GM21825 (cell line): ENCODE measurements around the gene EIPR1.
"Not testable (repeated sequence)": the region's sequence is repeated elsewhere in the genome, so short reads cannot be mapped to it uniquely, and the experiment has no call there.

ENCODE experiments used
- ATAC-seq: cut with Tn5 transposase; IDR thresholded peaks from one replicate; pipeline ENCODE4 v1.9.1; 2021; ENCODE audit warnings: mild to moderate bottlenecking, moderate library complexity; ENCODE audit not compliant: unreplicated experiment

The EIPR1 gene

DNA sequence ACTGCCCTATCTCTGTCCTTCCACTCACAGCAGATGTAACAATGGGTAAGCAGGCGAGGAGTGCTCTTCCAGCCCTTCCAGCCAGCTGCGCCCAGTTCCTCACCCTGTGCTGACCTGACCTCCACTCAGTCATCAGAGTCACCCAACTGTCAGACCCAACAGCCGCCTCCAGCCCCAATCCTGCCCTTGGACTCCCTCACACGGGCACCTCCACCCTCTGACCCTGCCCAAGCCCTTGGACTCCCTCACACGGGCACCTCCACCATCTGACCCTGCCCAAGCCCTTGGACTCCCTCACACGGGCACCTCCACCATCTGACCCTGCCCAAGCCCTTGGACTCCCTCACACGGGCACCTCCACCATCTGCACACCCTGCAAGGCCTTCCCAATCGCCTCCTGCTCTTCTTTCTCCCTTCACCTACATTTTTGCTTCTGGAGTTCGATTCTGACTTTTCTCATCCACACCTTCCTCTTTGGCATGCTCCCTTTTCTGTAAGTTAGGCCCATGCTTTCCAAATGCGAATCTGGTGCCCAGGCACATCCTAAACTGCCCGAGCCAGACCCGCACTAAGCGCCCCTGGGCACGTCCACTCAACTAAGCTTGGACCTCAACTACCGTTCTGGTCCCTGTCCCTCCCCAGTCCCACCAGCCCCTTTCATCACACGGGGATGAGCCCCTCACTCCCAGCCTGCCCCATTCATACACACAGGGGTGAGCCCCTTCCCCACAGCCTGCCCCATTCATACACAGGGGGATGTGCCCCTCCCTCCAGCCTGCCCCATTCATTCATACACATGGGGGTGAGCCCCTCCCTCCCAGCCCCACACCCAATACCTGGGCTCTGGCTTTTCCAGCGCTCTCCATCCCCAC is 15.9 kb downstream of the EIPR1 start:
- ATAC-seq, result no peak

DNA sequence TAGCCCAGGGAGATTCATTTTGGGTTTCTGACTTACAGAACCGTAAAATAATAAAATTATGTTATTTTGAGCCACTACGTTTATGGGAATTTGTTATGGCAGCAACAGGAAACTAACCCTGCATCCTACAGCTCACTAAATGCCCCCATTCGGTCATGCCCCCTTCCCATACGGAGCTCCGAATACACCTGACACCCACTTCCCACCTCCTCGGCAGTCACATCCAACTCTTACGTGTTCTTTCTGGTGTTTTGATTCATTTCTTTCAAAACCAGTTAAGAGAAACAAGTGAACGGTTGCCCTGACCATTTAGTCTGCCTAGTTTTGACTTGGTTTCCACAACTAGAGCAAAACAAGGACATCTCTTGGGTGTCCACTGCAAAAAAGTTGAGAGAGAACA is 19.7 kb downstream of the EIPR1 start:
- ATAC-seq, result no peak

DNA sequence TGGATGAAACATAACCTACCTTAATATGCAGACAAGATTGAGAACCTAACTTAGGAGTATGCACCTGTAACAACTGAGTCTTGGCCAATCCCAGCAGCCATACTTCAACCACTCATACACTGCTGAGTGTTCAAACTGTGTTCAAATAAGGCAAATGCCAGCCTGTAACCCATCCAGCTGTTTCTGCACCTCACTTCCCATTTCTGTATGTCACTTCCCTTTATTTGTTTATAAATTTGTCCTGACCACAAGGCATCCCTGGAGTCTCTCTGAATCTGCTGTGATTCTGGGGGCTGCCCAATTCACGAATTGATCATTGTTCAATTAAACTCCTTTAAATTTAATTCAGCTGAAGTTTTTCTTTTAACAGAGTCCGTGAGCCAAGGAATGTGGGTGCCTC is 20.2 kb downstream of the EIPR1 start:
- not testable (repeated sequence) for ATAC-seq

DNA sequence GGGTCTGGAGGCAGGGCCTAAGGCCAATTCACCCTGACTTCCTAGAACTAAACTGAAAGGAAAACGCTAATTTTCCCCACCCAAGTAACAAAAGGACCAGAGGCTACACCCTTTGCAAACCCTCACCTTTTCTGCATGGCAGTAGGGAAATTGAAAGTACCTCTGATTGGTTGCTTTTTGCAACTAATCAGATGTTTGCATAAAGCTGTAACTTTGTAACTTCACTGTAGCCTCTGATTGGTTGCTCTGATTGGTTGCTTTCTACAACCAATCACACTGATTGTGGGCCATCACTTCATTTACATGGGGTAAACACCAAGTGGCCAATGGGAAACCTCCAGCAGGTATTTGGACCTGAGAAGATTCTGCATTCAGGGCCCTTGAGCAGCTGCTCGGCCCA is 20.8 kb downstream of the EIPR1 start:
- no peak for ATAC-seq

DNA sequence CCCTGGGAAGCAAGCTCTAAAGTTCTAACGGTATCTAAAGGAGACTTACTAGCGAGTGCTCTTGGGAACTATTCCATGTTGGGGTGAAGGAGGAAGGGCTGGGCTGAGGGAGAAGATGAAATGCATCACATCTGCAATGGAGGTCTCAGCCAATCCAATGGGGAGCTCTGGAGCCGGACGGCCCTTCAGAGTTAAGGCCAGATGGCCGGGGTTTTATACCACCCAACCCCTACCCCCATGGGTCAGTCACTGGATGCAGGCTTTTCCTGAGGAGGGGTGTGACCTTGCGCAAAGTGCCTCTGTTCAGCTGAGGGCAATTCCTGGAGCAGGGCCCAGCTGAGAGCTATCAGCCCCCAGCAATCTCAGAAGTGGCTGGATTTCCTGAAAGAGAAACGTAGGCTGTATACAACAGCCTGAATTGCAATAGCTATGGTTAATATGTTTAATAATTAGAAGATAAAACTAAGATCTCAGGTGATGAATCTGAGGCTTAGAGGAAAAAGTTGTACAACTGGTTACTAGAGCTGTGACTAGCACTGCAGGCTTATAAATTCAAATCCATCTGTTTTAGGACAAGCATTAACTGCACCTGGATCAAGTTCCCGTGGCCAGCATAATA is 21.6 kb downstream of the EIPR1 start:
- ATAC-seq, result no peak

DNA sequence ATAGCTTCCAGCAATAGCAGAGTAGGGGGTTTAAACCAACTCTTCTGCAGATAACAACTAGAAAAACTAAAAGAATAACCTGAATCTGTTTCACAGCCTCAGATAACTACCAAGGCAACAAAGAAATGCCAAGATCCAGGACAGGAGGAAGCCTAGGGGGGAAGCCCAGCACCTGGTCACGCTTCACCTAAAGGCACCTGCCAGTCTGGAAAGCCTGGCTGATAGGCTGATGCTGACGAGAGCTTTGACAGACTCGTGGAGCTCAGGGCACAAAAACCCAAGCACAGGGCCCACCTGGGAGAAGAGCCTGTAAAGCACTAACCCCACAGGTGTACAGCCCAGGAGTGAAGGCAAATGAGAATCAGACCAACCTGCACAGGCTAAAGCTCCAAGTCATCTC is 22.6 kb downstream of the EIPR1 start:
- no peak for ATAC-seq

DNA sequence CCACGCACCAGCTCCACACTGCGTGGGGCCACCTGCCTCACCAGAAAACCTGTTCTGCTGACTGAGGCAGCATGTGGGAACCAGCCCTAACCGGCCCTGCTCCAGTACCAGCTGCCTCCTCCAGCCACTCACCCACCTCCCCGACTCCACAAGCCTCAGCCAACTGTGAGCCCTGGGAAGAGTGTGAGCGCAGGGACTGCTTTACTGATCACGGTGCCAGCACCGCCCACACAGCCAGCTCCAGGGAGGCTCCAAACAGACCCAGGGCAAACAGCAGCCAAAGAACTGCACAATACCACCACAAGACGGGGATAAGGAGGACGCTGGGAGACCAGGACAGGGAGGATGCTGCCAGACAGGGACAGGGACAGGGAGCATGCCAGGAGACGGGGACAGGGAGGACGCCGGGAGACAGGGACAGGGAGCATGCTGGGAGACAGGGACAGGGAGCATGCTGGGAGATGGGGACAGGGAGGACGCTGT is 28.4 kb downstream of the EIPR1 start:
- no peak for ATAC-seq

DNA sequence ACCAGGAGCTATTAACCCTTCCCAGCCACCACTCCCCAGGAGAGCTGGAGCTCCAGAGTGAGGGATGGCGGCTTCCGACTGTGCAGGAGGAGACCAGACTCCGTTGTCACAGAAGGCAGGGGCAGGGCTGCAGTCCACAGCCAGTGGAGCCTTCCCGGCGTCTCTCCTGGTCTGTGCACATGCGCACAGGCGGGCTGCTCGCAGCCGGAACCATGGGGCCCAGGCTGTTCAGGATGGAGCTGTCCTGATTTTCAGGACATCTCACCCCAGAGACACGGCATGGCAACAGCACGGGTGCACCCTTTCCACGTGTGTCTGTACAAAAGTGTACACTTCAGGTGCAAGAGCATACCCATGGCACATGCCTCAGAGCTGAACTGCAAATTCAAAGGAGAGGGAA is 28.9 kb downstream of the EIPR1 start:
- ATAC-seq, result no peak

DNA sequence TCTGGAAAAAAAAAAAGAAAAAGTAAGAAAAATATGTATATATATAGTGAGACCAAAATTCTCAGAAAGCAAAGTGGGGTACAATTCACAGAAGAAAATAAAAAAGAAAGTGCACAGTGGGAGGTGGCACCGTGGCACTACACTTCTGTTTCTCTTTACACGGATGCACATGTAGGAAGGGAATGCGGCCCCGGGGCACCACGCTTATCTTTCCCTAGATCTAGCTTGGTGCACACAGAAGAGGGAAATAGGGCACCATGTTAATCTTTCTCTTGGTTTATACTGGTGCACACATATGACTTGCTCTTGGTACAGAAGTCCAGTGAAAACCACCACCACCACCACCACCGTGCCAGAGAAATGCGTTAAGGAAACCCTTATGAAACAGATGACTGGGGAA is 32.0 kb downstream of the EIPR1 start:
- no peak for ATAC-seq

DNA sequence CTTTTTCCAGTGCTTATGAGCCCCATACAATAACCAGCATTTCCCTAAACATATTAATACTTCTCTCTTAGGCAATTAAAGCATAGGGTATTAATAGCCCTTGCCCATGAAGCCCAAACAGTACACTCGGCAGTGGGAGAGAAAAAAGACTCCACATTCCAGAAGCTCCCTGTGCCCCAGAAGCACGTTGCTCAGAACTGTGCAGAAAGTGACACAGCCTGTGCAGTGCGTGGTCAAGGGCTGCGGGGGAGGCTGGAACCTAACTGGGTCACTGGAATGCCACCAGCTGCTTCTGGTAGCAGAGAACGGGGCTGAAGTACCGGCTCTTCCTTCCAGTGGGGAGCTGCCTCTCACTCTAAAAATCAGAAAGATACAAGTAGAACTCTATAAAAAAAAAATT is 32.7 kb downstream of the EIPR1 start:
- ATAC-seq, result no peak

DNA sequence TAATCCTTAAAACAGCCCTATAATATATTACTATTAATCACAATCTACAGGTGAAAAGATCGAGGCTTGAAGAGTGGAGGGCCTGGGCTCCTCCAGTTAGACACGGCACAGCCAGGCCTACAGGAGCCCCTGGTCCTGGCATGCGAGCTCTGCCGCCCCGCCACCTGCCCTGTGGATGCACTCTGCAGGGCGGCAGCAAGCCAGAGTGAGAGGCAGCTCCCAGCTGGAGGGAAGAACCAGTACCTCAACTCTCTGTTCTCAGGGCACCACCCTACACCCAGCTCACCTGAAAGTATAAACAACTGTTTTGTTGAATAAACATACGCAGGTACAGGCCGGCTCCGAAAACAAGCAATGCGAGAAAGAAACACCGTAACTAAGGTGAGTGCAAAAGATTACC is 34.6 kb downstream of the EIPR1 start:
- ATAC-seq, result no peak

DNA sequence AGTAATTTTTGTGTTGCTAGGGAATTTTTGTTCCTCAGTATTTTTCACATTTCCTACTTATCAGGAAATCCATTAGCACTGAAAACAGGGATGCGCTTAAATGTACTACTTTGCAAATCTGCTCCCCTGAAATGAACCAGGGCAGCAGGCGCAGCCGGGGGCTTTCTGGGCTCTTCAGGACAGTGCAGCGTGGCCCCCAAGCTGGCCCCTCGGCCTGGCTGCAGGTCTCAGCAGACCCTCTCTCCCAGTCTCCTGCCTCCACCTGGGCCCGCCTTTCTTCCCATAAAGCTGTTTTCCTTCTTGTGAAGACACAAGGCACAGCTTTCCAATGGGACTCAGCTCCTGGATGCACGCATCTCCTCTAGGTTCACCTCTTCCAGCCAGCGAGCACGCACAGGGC is 35.3 kb downstream of the EIPR1 start:
- no peak for ATAC-seq

DNA sequence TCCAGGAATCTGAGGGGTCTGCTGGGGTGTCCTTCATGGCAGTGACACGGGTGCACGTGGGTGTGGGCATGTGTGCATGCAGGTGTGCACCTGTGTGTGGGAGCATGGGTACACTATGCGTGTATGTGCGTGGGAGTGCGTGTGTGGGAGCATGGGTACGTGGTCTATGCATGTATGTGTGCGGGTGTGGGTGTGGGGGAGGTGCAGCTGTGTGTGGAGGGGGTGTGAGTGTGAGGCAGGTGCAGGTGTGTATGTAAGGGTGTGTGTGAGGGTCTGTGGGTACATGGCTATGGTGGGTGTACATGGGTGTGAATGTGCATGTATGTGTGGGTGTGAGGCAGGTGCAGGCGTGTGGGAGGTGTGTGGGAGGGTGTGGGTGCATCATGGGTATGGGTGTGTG is 36.3 kb downstream of the EIPR1 start:
- ATAC-seq, result no peak

DNA sequence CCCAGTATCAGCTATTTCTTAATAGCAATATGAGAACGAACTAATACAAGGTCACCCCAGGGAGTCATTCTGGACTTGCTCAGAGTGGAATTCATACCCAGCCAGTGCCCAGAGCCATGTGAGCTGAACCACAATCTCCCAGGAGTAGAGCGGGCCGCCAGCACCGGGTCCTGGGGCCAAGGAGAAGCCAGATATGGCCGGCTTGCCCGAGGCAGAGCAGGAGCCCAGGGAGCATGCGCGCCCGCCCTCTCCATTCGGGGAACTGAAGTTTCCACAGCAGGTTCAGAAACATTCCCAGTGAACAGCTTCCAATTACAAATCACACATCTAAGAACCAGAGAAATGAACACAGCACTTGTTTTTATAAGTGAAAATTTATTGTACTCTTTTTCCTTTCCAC is 37.5 kb downstream of the EIPR1 start:
- no peak for ATAC-seq

DNA sequence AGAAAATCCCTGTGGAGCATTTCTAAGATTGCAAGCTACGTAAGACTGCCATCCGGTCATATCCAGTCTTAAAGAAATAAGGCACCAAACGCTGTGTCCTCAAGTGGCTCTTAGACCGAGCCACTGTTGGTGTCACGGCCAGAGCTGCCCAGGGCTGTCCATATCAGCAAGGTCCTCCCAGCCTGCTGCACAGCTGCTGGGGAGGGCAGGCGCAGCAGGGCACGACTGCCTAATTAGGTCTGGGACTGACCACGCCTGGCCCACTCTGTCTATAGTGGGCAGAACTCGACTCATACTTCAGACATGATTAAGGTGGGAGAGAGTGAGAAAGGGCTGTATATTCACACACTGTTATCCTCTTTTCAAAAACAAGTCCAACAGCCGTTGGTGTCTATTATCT is 39.3 kb downstream of the EIPR1 start:
- no peak for ATAC-seq

DNA sequence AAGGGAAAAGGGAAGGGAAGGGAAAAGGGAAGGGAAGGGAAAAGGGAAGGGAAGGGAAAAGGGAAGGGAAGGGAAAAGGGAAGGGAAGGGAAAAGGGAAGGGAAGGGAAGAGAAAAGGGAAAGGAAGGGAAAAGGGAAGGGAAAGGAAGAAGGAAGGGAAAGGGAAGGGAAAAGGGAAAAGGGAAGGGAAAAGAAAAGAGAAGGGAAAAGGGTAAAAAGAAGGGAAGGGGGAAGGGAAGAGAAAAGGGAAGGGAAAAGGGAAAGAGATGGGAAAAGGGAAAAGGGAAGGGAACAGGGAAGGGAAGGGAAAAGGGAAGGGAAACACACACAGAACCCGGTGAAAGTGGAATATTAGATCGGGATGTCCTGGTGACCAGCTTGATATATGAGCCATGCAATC is 40.8 kb downstream of the EIPR1 start:
- ATAC-seq, result no peak

DNA sequence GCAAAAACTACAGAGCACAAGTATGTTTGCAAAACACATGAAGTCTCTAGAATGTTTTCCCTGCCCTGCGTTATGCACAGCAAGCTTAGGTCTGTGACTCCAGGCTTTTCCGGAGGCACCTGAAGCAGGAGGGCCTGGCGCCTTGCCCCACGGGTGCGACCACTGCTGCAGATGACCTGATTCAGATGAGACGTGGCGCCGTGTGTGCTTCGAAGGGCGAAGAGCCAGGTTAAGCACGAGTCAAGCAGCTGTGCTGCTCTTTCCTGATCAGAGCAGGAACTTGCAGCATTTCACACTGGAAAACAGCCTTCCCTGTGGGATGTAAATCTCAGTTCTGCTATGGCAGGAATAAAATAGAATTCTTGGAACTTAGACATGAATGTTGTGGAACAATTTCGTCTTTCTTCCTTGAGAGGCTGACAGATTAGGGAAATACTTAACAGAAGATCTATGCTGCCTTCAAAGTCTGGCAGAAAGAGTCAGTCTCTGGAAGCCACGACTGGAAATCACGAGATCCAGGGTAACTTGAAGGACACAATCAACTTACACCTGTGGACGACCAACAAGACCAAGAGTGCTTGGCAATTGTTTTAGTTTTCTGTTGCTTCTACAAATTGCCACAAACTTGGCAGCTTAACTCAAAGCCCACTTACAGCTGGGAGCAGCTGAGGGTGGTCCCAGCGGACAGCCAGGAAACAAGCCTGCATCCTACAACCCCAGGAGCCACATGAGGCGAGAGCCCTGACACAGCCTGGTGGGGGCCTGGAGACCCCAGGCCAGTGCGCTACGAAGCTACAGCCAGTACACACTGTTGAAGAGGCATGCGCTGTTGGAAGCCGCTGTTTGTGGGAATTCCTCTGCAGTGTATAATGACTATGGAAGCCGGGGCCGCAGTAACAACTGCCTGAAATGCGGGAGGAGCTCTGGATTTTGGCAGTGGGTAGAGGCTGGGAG is 42.9 kb downstream of the EIPR1 start:
- ATAC-seq, result no peak

DNA sequence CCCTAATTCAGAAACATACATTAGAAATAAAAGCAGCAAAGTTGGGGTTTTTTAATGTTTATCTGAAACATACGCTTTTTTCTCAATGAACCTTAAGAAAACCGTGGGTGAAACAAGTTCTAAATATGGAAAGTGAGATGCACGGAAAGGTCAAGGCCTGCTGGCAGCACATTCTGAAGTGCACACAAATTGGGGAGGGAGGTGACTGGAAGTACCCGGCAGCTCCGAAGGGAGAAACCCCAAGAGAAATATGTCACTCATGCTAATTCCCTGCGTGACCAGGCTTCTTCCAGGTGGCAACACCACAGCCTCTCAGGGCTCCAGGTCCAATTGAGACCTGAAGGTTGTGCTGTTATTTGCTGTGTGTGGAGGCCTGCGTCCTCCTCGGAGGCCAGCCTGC is 45.5 kb downstream of the EIPR1 start:
- no peak for ATAC-seq

DNA sequence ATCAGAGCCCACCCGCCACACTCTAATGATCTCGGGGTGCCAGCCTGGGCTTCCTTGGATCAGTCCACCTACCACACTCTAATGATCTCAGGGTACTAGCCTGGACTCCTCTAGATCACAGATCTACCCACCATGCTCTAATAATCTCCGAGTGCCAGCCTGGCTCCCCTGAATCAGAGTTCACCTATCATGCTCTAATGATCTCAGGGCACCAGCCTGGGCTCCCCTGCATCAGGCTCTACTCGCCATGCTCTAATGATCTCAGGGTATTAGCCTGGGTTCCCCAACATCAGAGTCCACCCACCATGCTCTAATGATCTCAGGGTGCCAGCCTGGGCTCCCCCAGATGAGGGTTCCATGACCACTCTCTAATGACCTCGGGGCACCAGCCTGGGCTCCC is 48.1 kb downstream of the EIPR1 start:
- ATAC-seq, result no peak

DNA sequence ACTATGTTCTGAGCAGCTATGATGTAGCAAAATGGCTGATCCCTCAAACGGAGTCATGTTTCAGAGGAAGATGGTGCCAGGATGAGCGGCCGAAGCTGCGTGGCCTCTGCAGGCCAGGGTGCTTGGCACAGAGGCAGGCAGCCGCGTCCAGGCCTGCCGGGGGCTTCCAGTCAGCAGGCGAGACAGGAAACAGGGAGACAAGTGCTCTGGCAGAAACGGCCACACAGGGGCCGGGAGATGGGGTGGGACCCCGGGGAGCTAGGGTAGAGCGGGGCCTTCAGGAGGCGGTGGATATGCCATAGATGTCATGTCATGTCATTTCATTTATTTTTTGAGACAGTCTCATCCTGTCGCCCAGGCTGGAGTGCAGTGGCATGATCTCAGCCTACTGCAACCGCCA is 50.7 kb downstream of the EIPR1 start:
- ATAC-seq, result no peak

DNA sequence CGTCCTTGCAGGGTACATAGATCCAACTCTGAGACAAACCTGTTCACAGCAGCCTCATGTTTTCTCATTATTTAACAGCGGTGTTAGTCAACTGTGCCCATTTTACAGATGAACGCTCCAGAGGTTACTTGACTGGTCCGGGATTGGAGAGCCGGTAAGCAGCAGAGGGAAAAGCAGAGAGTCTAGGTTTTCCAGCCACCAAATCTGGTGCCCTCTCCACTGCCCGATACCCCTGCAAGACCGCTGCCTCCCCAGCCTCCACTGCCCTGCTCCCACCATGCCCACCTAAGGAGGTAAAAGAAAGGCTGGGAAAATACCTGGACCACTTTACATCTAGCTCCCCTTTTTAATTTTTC is 51.5 kb downstream of the EIPR1 start:
- ATAC-seq, result no peak
